Suprapubic skin (tissue), 4 donors: ENCODE measurements around the gene ME3. TPM values are rescaled to one million over a fixed set of nuclear protein-coding genes. Genes with fewer than 3 reads are reported as not detected.

Experiments
- DNase-seq, 2 donors: peaks; one replicate each; pipeline ENCODE4 v3.0.0-alpha.2; 2019; ENCODE audit warnings: low spot score in 2 of 2
- H3K27ac ChIP-seq: fragments of 200-600 bp; sonication (generic); one replicate; pipeline ENCODE4 v1.5.1; 2019
- H3K27me3 ChIP-seq: fragments of 200-600 bp; sonication (generic); one replicate; pipeline ENCODE4 v1.5.1; 2019
- H3K36me3 ChIP-seq: fragments of 200-600 bp; sonication (generic); one replicate; pipeline ENCODE4 v1.5.1; 2019
- H3K4me1 ChIP-seq: fragments of 200-600 bp; sonication (generic); one replicate; pipeline ENCODE4 v1.5.1; 2019
- H3K4me3 ChIP-seq: fragments of 200-600 bp; sonication (generic); one replicate; pipeline ENCODE4 v1.5.1; 2019; ENCODE audit warnings: mild to moderate bottlenecking
- H3K9me3 ChIP-seq: fragments of 200-600 bp; sonication (generic); one replicate; pipeline ENCODE4 v1.5.1; 2019
- EP300 ChIP-seq: sonication (generic); formaldehyde crosslinking; IDR thresholded peaks from one replicate; pipeline ENCODE4 v1.6.1; 2017; ENCODE audit warnings: antibody characterized with exemption
- POLR2A ChIP-seq, 2 donors: fragments of 450-650 bp; IDR thresholded peaks; one replicate each; pipeline ENCODE4 v1.6.1; 2017; ENCODE audit warnings: antibody characterized with exemption in 2 of 2, mild to moderate bottlenecking in 2 of 2, moderate library complexity in 2 of 2
- POLR2AphosphoS5 ChIP-seq, 3 donors: sonication (generic); formaldehyde crosslinking; IDR thresholded peaks; one replicate each; pipeline ENCODE4 v1.6.1; 2017; ENCODE audit warnings: antibody characterized with exemption in 3 of 3
- WGBS: methylation state at CpG from one replicate; pipeline ENCODE4 v1.1.5; 2018; 5-methylcytosine and 5-hydroxymethylcytosine counted together
- total RNA-seq, 4 donors: library from RNA; depleted of rRNA; stranded (reverse); fragments of >200 nt; gene quantifications; one replicate each; pipeline ENCODE4 v1.1.0, GENCODE V29; 2016
- TF ChIP-seq, protein P1 (sequence below), 2 donors: fragments of 200-600 bp in 1 of 2; fragments of 450-650 bp in 1 of 2; sonication (generic) in 1 of 2; IDR thresholded peaks; one replicate each; pipeline ENCODE4 v1.5.1; 2016 to 2019; ENCODE audit warnings: antibody characterized with exemption in 2 of 2, mild to moderate bottlenecking in 1 of 2, moderate library complexity in 1 of 2

ME3 gene
- total RNA-seq, 4 donors from 2014 or later, result 3.7 to 17.0 (median 9.4) TPM

DNA sequence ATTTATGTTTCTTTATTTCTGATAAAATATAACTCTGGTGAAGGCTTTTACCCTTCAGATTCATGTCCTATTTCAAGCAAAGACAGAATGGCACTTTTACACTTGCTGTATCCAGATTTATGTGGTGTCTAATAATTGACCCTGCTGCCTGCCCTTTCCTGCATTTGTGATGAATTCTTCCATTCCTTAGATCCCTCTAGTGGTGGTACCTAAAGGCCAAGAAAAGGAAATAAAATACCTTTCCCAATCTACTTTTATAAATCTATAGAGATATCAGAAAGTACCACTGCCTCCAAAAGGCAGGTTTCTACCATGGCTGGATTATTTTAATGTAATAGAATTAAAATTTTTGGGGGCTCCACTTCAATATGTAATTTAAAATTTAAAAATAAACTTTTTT lies 263.6 kb downstream of the ME3 start:
- H3K36me3 ChIP-seq, result no peaks in the 10 kb centered on the region
- no peak for TF ChIP-seq POLR2AphosphoS5 (IDR thresholded peaks at IDR 0.05)
- no peak for TF ChIP-seq EP300
- TF ChIP-seq POLR2A (IDR thresholded peaks at IDR 0.05), result no peak
- TF ChIP-seq, protein P1, sequence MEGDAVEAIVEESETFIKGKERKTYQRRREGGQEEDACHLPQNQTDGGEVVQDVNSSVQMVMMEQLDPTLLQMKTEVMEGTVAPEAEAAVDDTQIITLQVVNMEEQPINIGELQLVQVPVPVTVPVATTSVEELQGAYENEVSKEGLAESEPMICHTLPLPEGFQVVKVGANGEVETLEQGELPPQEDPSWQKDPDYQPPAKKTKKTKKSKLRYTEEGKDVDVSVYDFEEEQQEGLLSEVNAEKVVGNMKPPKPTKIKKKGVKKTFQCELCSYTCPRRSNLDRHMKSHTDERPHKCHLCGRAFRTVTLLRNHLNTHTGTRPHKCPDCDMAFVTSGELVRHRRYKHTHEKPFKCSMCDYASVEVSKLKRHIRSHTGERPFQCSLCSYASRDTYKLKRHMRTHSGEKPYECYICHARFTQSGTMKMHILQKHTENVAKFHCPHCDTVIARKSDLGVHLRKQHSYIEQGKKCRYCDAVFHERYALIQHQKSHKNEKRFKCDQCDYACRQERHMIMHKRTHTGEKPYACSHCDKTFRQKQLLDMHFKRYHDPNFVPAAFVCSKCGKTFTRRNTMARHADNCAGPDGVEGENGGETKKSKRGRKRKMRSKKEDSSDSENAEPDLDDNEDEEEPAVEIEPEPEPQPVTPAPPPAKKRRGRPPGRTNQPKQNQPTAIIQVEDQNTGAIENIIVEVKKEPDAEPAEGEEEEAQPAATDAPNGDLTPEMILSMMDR (IDR thresholded peaks at IDR 0.05), result no peak
- no peak for DNase-seq
- no peak overlapping the region for H3K27ac ChIP-seq
- no peak overlapping the region for H3K4me3 ChIP-seq
- H3K4me1 ChIP-seq, result no peaks in the 10 kb centered on the region
- no peaks in the 10 kb centered on the region for H3K27me3 ChIP-seq
- no peaks in the 10 kb centered on the region for H3K9me3 ChIP-seq

DNA sequence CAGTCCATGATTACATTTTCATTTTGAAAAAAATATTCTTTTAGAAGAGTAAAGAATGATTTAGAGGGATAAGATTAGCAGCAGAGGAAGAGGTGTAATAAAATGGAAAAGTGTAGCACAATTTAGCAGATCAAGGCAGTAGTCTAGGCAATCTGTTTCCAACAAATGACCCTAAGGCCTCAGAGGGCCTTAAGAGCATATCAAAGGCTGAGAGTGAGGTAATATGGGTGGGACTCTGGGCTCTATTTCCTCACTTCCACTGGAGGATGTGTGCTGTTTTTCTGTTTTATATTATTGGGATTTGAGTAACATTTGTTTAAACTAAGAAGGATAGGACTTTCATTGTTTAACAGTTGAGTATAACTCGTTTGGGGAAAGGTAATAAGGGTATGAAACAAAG lies 269.0 kb downstream of the ME3 start:
- DNase-seq, result no peak
- 72% methylated on average over 1 of the region's 1 CpG for WGBS
- H3K27me3 ChIP-seq, result no peaks in the 10 kb centered on the region
- TF ChIP-seq EP300 (no peak), POLR2AphosphoS5 (IDR thresholded peaks at IDR 0.05) (no peak), POLR2A (IDR thresholded peaks at IDR 0.05) (no peak)
- TF ChIP-seq, protein P1 (IDR thresholded peaks at IDR 0.05), result no peak
- no peaks in the 10 kb centered on the region for H3K36me3 ChIP-seq
- no peak overlapping the region for H3K27ac ChIP-seq
- no peaks in the 10 kb centered on the region for H3K9me3 ChIP-seq
- H3K4me1 ChIP-seq, result no peaks in the 10 kb centered on the region
- no peak overlapping the region for H3K4me3 ChIP-seq

- no peaks in the 10 kb centered on the region for H3K27me3 ChIP-seq
- H3K4me1 ChIP-seq, result no peaks in the 10 kb centered on the region
- no peak overlapping the region for H3K27ac ChIP-seq
- H3K4me3 ChIP-seq, result no peak overlapping the region
- WGBS, result 96% methylated on average over 3 of the region's 3 CpGs
- TF ChIP-seq POLR2A (IDR thresholded peaks at IDR 0.05) (no peak), EP300 (no peak), POLR2AphosphoS5 (IDR thresholded peaks at IDR 0.05) (no peak)
- TF ChIP-seq, protein P1 (IDR thresholded peaks at IDR 0.05), result no peak
- DNase-seq, result no peak
- H3K36me3 ChIP-seq, result no peaks in the 10 kb centered on the region
- no peaks in the 10 kb centered on the region for H3K9me3 ChIP-seq
Observed at GRCh38 chr11:86398106-86398505, 274.3 kb downstream of the ME3 start.

DNA sequence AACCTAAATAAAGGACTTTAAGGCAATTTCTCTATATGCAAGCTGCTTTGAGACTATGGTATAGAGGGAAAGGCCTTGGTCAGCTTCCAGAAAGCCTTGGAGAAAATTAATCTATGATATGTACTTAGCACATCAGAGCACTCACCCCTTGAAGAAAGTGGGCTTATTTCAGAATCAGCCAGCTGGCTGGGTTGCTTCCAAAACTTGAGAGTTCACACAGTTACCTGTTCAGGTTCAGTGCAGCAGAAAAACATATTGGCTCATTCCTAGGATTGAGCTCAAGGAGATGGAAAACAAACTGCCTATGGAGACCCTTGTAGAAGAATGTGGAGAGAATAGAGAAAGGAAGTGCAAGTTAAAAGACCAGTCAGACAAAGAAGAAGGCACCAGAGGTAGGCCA lies 275.1 kb downstream of the ME3 start:
- Histone ChIP-seq H3K9me3 (no peaks in the 10 kb centered on the region), H3K27ac (no peak overlapping the region), H3K4me3 (no peak overlapping the region), H3K36me3 (no peaks in the 10 kb centered on the region), H3K4me1 (no peaks in the 10 kb centered on the region), H3K27me3 (no peaks in the 10 kb centered on the region)
- DNase-seq, result no peak
- TF ChIP-seq, protein P1 (IDR thresholded peaks at IDR 0.05), result no peak
- no peak for TF ChIP-seq POLR2A (IDR thresholded peaks at IDR 0.05)
- no peak for TF ChIP-seq EP300
- TF ChIP-seq POLR2AphosphoS5 (IDR thresholded peaks at IDR 0.05), result no peak

DNA sequence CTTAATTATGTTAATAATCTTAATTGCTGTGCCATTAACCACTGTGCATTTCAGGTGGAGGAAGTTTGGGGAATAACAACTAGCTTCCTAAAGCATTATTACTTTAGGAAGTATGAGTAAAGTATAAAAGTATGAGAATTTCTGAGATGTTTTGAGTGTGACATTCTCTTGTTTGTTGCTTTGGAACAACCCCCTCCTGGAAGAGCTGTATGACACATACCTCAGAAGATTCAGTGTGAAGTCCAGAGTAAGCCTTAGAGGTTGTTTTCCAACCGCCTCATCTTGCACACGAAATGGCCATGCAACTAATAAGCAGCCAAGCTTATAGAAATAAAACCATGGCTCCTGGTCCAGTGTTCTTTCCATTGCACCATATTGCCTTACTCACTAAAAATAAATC lies 276.0 kb downstream of the ME3 start:
- TF ChIP-seq EP300 (no peak), POLR2A (IDR thresholded peaks at IDR 0.05) (no peak), POLR2AphosphoS5 (IDR thresholded peaks at IDR 0.05) (no peak)
- TF ChIP-seq, protein P1 (IDR thresholded peaks at IDR 0.05), result no peak
- 92% methylated on average over 2 of the region's 2 CpGs for WGBS
- no peaks in the 10 kb centered on the region for H3K4me1 ChIP-seq
- DNase-seq, result no peak
- H3K36me3 ChIP-seq, result no peaks in the 10 kb centered on the region
- H3K4me3 ChIP-seq, result no peak overlapping the region
- H3K27me3 ChIP-seq, result no peaks in the 10 kb centered on the region
- no peak overlapping the region for H3K27ac ChIP-seq
- H3K9me3 ChIP-seq, result no peaks in the 10 kb centered on the region
